KMS-11 (cell line): ENCODE data around the gene PRCP.

Source experiments
- H2AFZ ChIP-seq: fragments of 200-600 bp; sonication (generic); 2 replicates; pipeline ENCODE4 v1.6.1; 2016; ENCODE audit warnings: antibody characterized with exemption, mixed run types, low read depth
- H3K27ac ChIP-seq: fragments of 200-600 bp; sonication (generic); 2 replicates; pipeline ENCODE4 v1.6.1; 2016; ENCODE audit warnings: mild to moderate bottlenecking, mixed run types
- H3K27me3 ChIP-seq: fragments of 200-600 bp; sonication (generic); 2 replicates; pipeline ENCODE4 v1.6.1; 2017; ENCODE audit warnings: mild to moderate bottlenecking, low read depth, mixed run types, moderate library complexity; ENCODE audit not compliant: insufficient read depth
- H3K36me3 ChIP-seq: fragments of 200-600 bp; sonication (generic); 2 replicates; pipeline ENCODE4 v1.6.1; 2017; ENCODE audit warnings: mild to moderate bottlenecking, mixed run types; ENCODE audit not compliant: insufficient read depth
- H3K4me1 ChIP-seq: fragments of 200-600 bp; sonication (generic); 2 replicates; pipeline ENCODE4 v1.6.1; 2016; ENCODE audit warnings: mild to moderate bottlenecking, low read depth, mixed run types; ENCODE audit not compliant: poor library complexity, severe bottlenecking
- H3K4me2 ChIP-seq: fragments of 200-600 bp; sonication (generic); 2 replicates; pipeline ENCODE4 v1.7.0; 2016; ENCODE audit warnings: mild to moderate bottlenecking, mixed run types
- H3K4me3 ChIP-seq: fragments of 200-600 bp; sonication (generic); IDR thresholded peaks from 2 replicates; pipeline ENCODE4 v1.6.1; 2017; ENCODE audit warnings: low read depth, low read length, mixed read lengths; ENCODE audit not compliant: insufficient read depth
- H3K79me2 ChIP-seq: fragments of 200-600 bp; sonication (generic); 2 replicates; pipeline ENCODE4 v1.6.1; 2016; ENCODE audit warnings: low read depth, mixed run types; ENCODE audit not compliant: insufficient read depth
- H3K9ac ChIP-seq: fragments of 200-600 bp; sonication (generic); 2 replicates; pipeline ENCODE4 v1.6.1; 2016; ENCODE audit warnings: mild to moderate bottlenecking, mixed run types
- H4K20me1 ChIP-seq: fragments of 200-600 bp; sonication (generic); 2 replicates; pipeline ENCODE4 v1.6.1; 2016; ENCODE audit warnings: mild to moderate bottlenecking, mixed run types; ENCODE audit not compliant: insufficient read depth
- TF ChIP-seq, protein P1 (sequence below): fragments of 200-600 bp; sonication (generic); conservative IDR thresholded peaks from 2 replicates; pipeline ENCODE4 v1.6.1; 2017; ENCODE audit warnings: low read depth, mild to moderate bottlenecking, antibody characterized with exemption, low read length, moderate library complexity, mixed read lengths

The PRCP gene

DNA sequence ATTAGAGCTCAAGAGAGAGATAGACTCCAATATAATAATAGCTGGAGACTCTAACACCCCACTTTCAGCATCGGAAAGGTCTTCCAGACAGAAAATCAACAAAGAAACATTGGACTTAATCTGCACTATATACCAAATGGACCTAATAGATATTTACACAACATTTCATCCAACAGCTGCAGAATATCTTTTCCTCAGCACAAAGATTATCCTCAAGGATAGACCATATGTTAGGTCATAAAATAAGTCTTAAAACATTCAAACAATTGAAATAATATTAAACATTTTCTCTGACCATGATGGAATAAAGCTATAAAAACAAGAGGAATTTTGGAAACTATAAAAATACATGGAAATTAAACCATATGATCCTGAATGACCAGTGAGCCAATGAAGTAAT, 121.5 kb downstream of the PRCP start:
- Histone ChIP-seq H4K20me1 (no peaks in the 10 kb centered on the region), H2AFZ (no peak overlapping the region), H3K27me3 (no peaks in the 10 kb centered on the region), H3K4me3 (no peak overlapping the region), H3K27ac (no peak overlapping the region), H3K9ac (no peak overlapping the region), H3K79me2 (no peaks in the 10 kb centered on the region), H3K4me2 (no peak overlapping the region), H3K36me3 (no peaks in the 10 kb centered on the region), H3K4me1 (no peaks in the 10 kb centered on the region)
- TF ChIP-seq, protein P1, sequence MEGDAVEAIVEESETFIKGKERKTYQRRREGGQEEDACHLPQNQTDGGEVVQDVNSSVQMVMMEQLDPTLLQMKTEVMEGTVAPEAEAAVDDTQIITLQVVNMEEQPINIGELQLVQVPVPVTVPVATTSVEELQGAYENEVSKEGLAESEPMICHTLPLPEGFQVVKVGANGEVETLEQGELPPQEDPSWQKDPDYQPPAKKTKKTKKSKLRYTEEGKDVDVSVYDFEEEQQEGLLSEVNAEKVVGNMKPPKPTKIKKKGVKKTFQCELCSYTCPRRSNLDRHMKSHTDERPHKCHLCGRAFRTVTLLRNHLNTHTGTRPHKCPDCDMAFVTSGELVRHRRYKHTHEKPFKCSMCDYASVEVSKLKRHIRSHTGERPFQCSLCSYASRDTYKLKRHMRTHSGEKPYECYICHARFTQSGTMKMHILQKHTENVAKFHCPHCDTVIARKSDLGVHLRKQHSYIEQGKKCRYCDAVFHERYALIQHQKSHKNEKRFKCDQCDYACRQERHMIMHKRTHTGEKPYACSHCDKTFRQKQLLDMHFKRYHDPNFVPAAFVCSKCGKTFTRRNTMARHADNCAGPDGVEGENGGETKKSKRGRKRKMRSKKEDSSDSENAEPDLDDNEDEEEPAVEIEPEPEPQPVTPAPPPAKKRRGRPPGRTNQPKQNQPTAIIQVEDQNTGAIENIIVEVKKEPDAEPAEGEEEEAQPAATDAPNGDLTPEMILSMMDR: no peak

DNA sequence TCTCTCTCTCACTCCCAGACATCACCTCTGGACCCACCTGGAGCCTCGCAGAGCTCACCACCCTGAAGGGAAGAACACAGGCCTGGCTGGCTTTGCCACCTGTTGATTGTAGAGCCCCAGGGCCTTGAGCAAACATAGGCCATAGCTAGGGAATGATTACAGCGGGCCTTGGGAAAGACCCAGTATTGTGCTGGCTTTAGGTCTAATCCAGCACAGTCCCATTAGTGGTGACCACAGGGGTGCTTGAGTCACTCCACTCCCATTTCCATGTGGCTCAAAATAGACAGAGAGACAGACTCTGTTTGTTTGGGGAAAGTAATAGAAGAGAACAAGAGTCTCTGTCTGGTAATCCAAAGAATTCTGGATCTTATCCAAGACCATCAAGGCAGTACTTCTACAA, 123.9 kb downstream of the PRCP start:
- Histone ChIP-seq H3K27ac (no peak overlapping the region), H4K20me1 (no peaks in the 10 kb centered on the region), H3K27me3 (no peaks in the 10 kb centered on the region), H2AFZ (peak overlapping the region; percentile 42; the same call in 1 of the 2 replicates), H3K4me2 (no peak overlapping the region), H3K79me2 (no peaks in the 10 kb centered on the region), H3K9ac (no peak overlapping the region), H3K4me1 (no peaks in the 10 kb centered on the region), H3K4me3 (no peak overlapping the region), H3K36me3 (no peaks in the 10 kb centered on the region)
- TF ChIP-seq, protein P1: no peak

DNA sequence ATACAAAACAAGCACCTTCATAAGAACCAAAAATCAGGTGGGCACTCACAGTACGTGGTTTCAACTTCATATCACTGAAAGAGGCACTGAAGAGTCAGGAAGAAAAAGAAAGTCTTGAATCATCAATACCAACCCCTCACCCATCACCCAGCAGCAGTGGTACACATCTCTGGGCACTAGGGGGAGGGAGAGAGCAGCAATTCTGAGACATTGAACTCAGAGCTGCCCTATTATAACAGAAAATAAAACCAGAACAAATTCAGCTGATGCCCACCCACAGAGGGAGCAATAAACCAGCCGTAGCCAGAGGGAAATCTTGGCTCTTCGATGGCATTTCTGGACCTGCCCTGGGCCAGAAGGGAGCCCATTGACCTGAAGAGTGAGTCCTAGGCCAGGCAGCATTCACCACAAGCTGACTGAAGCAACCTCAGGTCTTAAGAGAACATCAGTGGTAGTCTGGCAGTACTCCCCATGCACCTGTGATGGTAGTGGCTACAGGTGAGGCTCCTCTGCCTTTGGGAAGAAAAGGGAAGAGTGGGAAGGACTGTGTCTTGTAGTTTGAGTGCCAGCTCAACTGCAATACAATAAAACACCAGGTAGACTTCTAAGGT, 124.4 kb downstream of the PRCP start:
- TF ChIP-seq, protein P1: peak; percentile 87
- no peaks in the 10 kb centered on the region for H3K4me1 ChIP-seq
- H2AFZ ChIP-seq: peak overlapping the region; percentile 42; the same call in 1 of the 2 replicates
- no peaks in the 10 kb centered on the region for H4K20me1 ChIP-seq
- H3K27ac ChIP-seq: no peak overlapping the region
- H3K4me3 ChIP-seq: no peak overlapping the region
- H3K27me3 ChIP-seq: no peaks in the 10 kb centered on the region
- H3K9ac ChIP-seq: no peak overlapping the region
- H3K79me2 ChIP-seq: no peaks in the 10 kb centered on the region
- H3K4me2 ChIP-seq: no peak overlapping the region; the same call in 1 of the 2 replicates
- H3K36me3 ChIP-seq: no peaks in the 10 kb centered on the region

DNA sequence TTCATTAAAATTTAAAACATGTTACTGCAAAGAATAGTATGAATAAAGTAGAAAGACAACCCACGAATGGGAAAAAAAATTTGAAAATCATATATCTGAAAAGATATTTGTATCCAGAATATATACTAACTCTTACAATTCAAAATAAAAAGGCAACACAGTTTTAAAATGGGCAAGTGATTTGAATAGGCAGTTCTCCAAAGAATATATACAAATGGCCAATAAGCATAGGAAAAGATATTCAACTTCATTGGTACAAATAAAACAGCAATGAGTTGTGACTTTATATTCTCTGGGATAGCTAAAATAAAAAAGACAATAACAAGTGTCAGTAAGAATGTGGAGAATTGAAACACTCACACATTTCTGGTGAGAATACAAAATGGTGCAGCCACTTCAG, 125.0 kb downstream of the PRCP start:
- Histone ChIP-seq H3K9ac (no peak overlapping the region), H2AFZ (no peak overlapping the region), H4K20me1 (no peaks in the 10 kb centered on the region), H3K27ac (no peak overlapping the region), H3K4me1 (no peaks in the 10 kb centered on the region), H3K4me3 (no peak overlapping the region), H3K27me3 (no peaks in the 10 kb centered on the region), H3K79me2 (no peaks in the 10 kb centered on the region), H3K36me3 (no peaks in the 10 kb centered on the region), H3K4me2 (no peak overlapping the region; the same call in 1 of the 2 replicates)
- TF ChIP-seq, protein P1: no peak
